SK-N-SH (cell line): Measurements from ENCODE around the gene TMEM38A.

Source experiments
- CTCF ChIP-seq: fragments of 200-600 bp; sonication (generic); IDR thresholded peaks from 2 replicates; pipeline ENCODE4 v1.6.1; 2017; ENCODE audit warnings: antibody characterized with exemption, mild to moderate bottlenecking, moderate library complexity
- EP300 ChIP-seq, 2 experiments: IDR thresholded peaks; 2 replicates each; pipeline versions ENCODE4 v1.4.0 to v1.6.1; 2012; ENCODE audit warnings: borderline replicate concordance in 1 of 2, low read depth in 1 of 2, low read length in 1 of 2
- NFIC ChIP-seq: IDR thresholded peaks from 2 replicates; pipeline ENCODE4 v1.4.0; 2012; ENCODE audit warnings: borderline replicate concordance
- ZBTB33 ChIP-seq: IDR thresholded peaks from 2 replicates; pipeline ENCODE4 v1.4.0; 2012; ENCODE audit warnings: low read depth, borderline replicate concordance

- TF ChIP-seq EP300 (IDR thresholded peaks at IDR 0.05; ENCODE audit: borderline replicate concordance in 1 of 2, low read depth in 1 of 2, low read length in 1 of 2) (no peak), ZBTB33 (no peak), CTCF (no peak), NFIC (no peak)
Observed at GRCh38 chr19:16679811-16680210, 18.9 kb downstream of the TMEM38A start.
